HUES6 (cell line): Measurements from ENCODE around the gene ADGRV1.
"Not testable (repeated sequence)": the region's sequence is repeated elsewhere in the genome, so short reads cannot be mapped to it uniquely, and the experiment has no call there.

Experiments
- H3K27ac ChIP-seq: 2 replicates; pipeline ENCODE4 v1.7.0; 2013; ENCODE audit warnings: low read depth, mild to moderate bottlenecking, low read length, inconsistent platforms
- H3K27me3 ChIP-seq: 2 replicates; pipeline ENCODE4 v1.6.1; 2013; ENCODE audit warnings: low read length; ENCODE audit not compliant: control insufficient read depth, insufficient read depth
- H3K36me3 ChIP-seq: 2 replicates; pipeline ENCODE4 v1.6.1; 2013; ENCODE audit warnings: low read length; ENCODE audit not compliant: control insufficient read depth, insufficient read depth
- H3K4me1 ChIP-seq: 2 replicates; pipeline ENCODE4 v1.6.1; 2013; ENCODE audit warnings: low read length; ENCODE audit not compliant: control insufficient read depth, insufficient read depth
- H3K4me3 ChIP-seq: 2 replicates; pipeline ENCODE4 v1.5.1; 2013; ENCODE audit warnings: low read depth, low read length
- H3K9ac ChIP-seq: one replicate; pipeline ENCODE4 v1.6.1; 2013; ENCODE audit warnings: mild to moderate bottlenecking, low read length
- H3K9me3 ChIP-seq: 2 replicates; pipeline ENCODE4 v1.6.1; 2013; ENCODE audit warnings: low read depth, low read length; ENCODE audit not compliant: control insufficient read depth, insufficient read depth

ADGRV1 gene

DNA sequence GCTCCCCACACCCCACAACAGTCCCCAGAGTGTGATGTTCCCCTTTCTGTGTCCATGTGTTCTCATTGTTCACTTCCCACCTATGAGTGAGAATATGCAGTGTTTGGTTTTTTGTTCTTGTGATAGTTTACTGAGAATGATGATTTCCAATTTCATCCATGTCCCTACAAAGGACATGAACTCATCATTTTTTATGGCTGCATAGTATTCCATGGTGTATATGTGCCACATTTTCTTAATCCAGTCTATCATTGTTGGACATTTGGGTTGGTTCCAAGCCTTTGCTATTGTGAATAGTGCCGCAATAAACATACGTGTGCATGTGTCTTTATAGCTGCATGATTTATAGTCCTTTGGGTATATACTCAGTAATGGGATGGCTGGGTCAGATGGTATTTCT lies 127.8 kb downstream of the ADGRV1 start:
- H3K27me3 ChIP-seq, H3K9me3 ChIP-seq, H3K27ac ChIP-seq, H3K4me1 ChIP-seq, H3K4me3 ChIP-seq, H3K9ac ChIP-seq: not testable (repeated sequence)
- peaks cover 33% of the 10 kb centered on the region for H3K36me3 ChIP-seq

DNA sequence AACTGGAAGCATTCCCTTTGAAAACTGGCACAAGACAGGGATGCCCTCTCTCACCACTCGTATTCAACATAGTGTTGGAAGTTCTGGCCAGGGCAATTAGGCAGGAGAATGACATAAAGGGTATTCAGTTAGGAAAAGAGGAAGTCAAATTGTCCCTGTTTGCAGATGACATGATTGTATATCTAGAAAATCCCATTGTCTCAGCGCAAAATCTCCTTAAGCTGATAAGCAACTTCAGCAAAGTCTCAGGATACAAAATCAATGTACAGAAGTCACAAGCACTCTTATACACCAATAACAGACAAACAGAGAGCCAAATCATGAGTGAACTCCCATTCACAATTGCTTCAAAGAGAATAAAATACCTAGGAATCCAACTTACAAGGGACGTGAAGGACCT lies 128.9 kb downstream of the ADGRV1 start:
- not testable (repeated sequence) for H3K9ac ChIP-seq, H3K4me1 ChIP-seq

DNA sequence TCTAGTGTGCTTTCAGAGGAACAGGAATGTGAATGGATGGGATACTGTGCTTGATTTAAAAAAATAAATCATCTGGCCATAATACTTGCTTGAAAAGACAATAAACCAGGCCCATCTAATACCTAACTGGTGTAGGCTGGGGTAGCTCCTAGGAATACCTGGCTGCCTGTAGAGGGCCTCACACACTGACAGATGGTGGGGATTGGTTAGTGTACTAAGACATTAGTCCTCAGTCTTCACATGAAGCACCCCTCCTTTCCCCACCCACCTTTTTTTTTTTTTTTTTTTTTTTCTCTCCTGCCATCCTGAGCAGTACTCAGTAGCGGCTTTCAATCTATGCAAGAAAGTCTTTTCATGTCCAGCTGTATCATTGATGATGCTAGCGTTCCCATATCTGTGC lies 130.5 kb downstream of the ADGRV1 start:
- no peaks in the 10 kb centered on the region for H3K9me3 ChIP-seq
- peaks cover 30% of the 10 kb centered on the region for H3K36me3 ChIP-seq
- no peaks in the 10 kb centered on the region for H3K27me3 ChIP-seq
- H3K4me3 ChIP-seq, result no peak overlapping the region
- no peak overlapping the region for H3K9ac ChIP-seq
- H3K4me1 ChIP-seq, result no peaks in the 10 kb centered on the region
- H3K27ac ChIP-seq, result no peak overlapping the region

More for the DNA sequence above, 128.9 kb downstream of the ADGRV1 start:
- not testable (repeated sequence) for H3K9me3 ChIP-seq, H3K27ac ChIP-seq, H3K27me3 ChIP-seq, H3K4me3 ChIP-seq
- peaks cover 35% of the 10 kb centered on the region for H3K36me3 ChIP-seq

DNA sequence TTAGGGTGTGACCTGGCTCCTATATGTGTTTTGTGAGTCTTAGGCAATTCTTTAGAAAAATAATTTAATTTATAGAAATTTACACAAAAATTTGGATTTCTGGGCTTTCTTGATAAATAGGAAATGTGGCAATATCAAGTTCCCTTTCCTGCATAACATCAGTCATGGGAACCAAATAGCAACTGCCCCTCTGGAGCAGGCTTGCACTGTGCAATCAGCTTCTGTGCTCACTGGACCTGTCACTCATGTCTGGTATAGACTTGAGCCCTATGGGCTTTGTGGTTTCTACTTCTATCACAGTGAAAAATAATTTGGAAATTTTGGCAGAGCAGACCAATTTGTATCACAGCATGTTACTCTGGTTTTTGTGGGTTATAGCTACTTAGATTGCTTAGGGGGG lies 131.7 kb downstream of the ADGRV1 start:
- Histone ChIP-seq H3K36me3 (peaks cover 32% of the 10 kb centered on the region), H3K9me3 (no peaks in the 10 kb centered on the region), H3K27ac (no peak overlapping the region), H3K9ac (no peak overlapping the region), H3K4me3 (no peak overlapping the region), H3K27me3 (no peaks in the 10 kb centered on the region), H3K4me1 (no peaks in the 10 kb centered on the region)

DNA sequence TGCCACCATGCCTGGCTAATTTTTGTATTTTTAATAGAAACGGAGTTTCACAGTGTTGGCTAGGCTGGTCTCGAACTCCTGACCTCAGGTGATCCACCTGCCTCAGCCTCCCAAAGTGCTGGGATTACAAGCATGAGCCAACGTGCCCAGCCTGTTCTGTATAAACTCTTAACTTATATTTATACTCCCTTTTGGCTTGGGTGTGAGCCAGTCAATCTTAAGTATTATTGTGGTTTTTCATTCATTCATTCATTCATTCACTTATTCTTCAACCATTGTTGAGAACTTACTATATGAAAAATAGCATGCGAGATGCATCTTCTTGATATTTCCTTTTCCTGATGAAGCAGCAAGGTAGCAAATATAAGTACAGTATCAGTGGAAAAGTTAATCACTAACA lies 132.9 kb downstream of the ADGRV1 start:
- Histone ChIP-seq H3K36me3 (peaks cover 29% of the 10 kb centered on the region), H3K27me3 (no peaks in the 10 kb centered on the region), H3K4me1 (no peaks in the 10 kb centered on the region), H3K4me3 (no peak overlapping the region), H3K27ac (no peak overlapping the region), H3K9ac (no peak overlapping the region), H3K9me3 (no peaks in the 10 kb centered on the region)

DNA sequence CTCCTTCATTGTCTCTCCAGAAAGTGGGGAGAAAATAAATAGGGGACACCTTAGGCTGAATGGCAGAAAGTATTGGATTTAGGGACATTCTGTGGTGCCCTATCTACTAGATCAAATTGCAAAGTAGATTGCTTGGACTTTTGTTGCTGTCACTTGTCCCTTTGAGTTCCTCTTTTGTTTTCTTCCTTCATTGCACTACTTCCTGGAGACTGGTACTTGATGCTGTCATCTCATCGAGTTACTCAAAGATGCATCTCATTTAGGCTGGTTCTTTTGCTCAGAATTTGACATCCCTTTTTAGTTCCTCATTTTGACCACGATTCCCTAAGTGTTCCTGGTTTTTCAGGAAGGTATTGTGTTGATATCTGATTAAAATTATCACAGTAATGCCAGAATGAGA lies 137.6 kb downstream of the ADGRV1 start:
- no peak overlapping the region for H3K27ac ChIP-seq
- H3K9me3 ChIP-seq, result no peaks in the 10 kb centered on the region
- H3K4me3 ChIP-seq, result no peak overlapping the region
- H3K27me3 ChIP-seq, result no peaks in the 10 kb centered on the region
- H3K9ac ChIP-seq, result no peak overlapping the region
- H3K36me3 ChIP-seq, result peaks cover 15% of the 10 kb centered on the region
- H3K4me1 ChIP-seq, result no peaks in the 10 kb centered on the region

DNA sequence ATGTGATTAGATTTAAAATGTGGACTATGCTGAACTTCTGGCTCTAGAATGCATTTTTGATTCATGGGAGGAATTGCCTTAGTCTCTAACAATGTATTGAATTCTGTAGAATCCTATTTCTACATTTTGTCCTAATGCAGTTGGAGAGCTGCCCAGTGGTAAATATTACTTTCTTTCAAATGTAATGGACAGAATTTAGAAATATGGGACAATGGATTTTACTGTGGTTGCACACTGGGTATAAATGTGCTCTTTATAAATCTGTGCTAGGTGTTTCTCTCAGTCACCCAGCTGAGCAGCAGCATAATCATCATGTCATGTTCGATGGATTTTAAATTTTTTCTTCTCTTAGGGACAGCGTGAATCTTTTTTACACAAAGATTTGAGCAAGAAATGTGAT lies 141.7 kb downstream of the ADGRV1 start:
- H3K4me3 ChIP-seq, result no peak overlapping the region
- no peaks in the 10 kb centered on the region for H3K27me3 ChIP-seq
- no peak overlapping the region for H3K9ac ChIP-seq
- H3K27ac ChIP-seq, result no peak overlapping the region
- peaks cover 3% of the 10 kb centered on the region; the same call in 1 of the 2 replicates for H3K36me3 ChIP-seq
- H3K9me3 ChIP-seq, result no peaks in the 10 kb centered on the region
- H3K4me1 ChIP-seq, result no peaks in the 10 kb centered on the region

DNA sequence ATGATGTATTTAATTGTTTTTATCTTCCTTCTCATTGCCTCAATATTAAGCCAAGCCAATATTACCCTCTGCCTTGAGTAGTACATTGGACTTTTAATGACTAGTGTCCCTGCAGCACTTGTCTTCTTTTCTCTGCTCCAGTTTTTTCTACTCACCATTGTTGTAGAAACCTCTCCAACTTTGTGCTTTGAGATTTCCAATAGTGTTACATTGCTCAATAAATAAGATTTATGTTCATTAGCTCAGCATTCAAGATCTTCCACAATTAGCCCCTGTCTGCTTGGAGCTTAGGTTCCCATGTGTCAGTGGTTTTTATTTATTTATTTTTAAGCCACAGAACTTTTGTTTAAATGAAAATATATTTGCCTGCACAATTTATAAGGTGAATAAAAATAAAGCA lies 145.3 kb downstream of the ADGRV1 start:
- 0 out of 2 replicates have a peak, but pooled peaks cover 4% of the 10 kb centered on the region for H3K4me1 ChIP-seq
- no peaks in the 10 kb centered on the region for H3K9me3 ChIP-seq
- H3K36me3 ChIP-seq, result peaks cover 10% of the 10 kb centered on the region
- no peak overlapping the region for H3K4me3 ChIP-seq
- H3K9ac ChIP-seq, result no peak overlapping the region
- no peak overlapping the region for H3K27ac ChIP-seq
- no peaks in the 10 kb centered on the region for H3K27me3 ChIP-seq

DNA sequence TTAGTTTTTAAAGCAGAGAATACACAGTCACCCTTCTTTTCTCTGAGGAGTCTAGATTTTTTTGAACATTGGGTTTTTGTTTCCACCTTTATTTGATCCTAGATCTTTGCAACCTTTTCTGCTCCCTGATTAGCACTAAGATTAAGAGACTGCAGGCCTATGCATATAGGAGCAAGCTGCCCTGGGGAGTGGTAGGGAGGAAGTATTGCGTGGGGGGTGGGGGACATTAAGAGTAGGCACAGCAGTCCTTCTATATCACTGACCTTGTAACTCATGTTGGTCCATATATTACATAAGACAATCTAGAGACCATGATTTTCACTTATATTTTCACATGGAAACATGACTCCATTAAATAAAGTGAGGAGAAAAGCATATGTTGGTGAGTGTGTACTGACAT lies 149.1 kb downstream of the ADGRV1 start:
- peaks cover 10% of the 10 kb centered on the region for H3K36me3 ChIP-seq
- no peak overlapping the region for H3K4me3 ChIP-seq
- H3K27me3 ChIP-seq, result no peaks in the 10 kb centered on the region
- no peak overlapping the region for H3K27ac ChIP-seq
- no peaks in the 10 kb centered on the region for H3K9me3 ChIP-seq
- H3K9ac ChIP-seq, result no peak overlapping the region
- 0 out of 2 replicates have a peak, but pooled peaks cover 4% of the 10 kb centered on the region for H3K4me1 ChIP-seq

DNA sequence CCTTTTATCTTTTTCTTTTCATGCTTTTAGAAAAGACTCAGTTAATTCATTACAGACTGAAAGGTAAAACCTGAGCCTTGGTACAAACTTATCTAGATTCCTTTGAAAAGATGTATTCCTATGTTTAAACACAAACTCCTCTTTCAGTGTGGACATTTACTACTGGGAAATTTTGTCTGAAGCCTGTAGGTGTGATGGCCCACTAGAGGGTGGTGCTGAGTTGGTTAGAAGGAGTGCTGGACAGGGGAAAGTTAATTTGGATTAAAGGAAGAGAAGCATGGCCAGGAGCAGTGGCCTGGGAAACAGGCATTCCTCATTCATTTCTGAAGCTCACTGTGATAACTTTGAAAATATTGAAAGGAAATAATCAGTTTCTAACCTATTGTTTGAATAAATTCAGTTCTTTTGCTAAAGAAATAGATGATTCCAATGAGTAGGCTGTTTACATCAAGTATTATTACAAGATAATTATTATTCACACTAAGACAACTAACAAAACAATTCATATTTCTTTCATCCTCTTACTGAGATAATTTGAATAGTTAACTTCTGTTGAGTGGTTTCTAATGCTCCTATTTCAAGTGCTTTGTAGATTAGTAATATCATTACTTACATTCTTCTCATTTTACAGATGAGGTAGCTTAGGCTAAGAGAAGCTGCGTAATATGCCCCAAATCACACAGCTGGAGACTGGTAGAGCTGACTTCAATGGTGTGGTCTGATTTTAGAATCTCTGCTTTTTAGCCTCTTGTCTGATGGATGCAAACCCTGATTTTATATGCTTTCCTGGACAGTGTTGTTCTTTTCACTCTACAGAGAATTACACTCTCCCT lies 150.9 kb downstream of the ADGRV1 start:
- Histone ChIP-seq H3K36me3 (peaks cover 10% of the 10 kb centered on the region), H3K4me1 (0 out of 2 replicates have a peak, but pooled peaks cover 4% of the 10 kb centered on the region), H3K27me3 (no peaks in the 10 kb centered on the region), H3K9ac (no peak overlapping the region), H3K27ac (no peak overlapping the region), H3K9me3 (no peaks in the 10 kb centered on the region), H3K4me3 (no peak overlapping the region)

DNA sequence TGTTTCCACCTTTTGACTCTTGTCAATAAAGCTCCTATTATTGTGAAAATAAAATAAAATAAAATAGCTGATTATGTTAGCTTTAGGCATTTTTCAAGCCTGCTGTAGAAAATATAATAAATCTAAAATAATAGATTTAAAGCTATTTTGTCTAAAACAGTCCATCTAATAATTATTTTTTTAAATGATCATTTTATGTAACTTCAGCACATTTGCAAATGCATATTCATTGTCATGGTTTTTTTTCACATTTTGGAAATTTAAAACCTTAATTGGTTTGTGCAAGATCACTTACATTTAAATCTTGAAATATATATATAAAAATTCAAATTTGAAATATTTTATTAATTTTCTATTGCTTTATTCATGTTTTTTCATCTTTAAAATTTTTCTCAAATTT lies 159.8 kb downstream of the ADGRV1 start:
- Histone ChIP-seq H3K36me3 (no peaks in the 10 kb centered on the region; the same call in 1 of the 2 replicates), H3K27ac (no peak overlapping the region), H3K9ac (no peak overlapping the region), H3K27me3 (no peaks in the 10 kb centered on the region), H3K4me3 (no peak overlapping the region), H3K4me1 (no peaks in the 10 kb centered on the region), H3K9me3 (no peaks in the 10 kb centered on the region)
